Endothelial cell of umbilical vein (primary cell): ENCODE measurements around the gene PLXDC1. TPM values are rescaled to one million over a fixed set of nuclear protein-coding genes. Genes with fewer than 3 reads are reported as not detected.

Source experiments
- BruUV-seq: library from RNA; stranded (reverse); fragments of 400-500 nt; replicated peaks from 2 replicates; lab custom pipeline; 2021; lab: Mats Ljungman, UMichigan
- CTCF ChIA-PET: fragments of 300-600, 350-600 bp; sonication (Branson Sonifier 250); formaldehyde crosslinking; loops from one replicate; lab custom pipeline; 2021; ENCODE audit warnings: antibody characterized with exemption, inconsistent platforms; lab: Charles Lee
- POLR2A ChIA-PET: fragments of 300-600, 350-600 bp; sonication (Branson Sonifier 250); formaldehyde crosslinking; loops from one replicate; lab custom pipeline; 2021; ENCODE audit warnings: antibody characterized with exemption, inconsistent platforms; lab: Charles Lee
- DNase-seq: peaks from one replicate; pipeline ENCODE4 v3.0.0-alpha.2; 2011; ENCODE audit warnings: low read depth, low spot score
- FAIRE-seq: peaks from 2 replicates; lab custom pipeline; 2011; peaks lifted over from hg19 to GRCh38; lab: Jason Lieb, UNC
- H2AFZ ChIP-seq: 2 replicates; pipeline ENCODE4 v1.6.0; 2012; ENCODE audit warnings: low read depth, low read length, control low read depth, inconsistent platforms
- H3K27ac ChIP-seq: 2 replicates; pipeline ENCODE4 v1.5.1; 2011; ENCODE audit warnings: low read depth, mild to moderate bottlenecking, control low read depth, low read length, moderate library complexity; ENCODE audit not compliant: insufficient read depth
- H3K27me3 ChIP-seq, 2 experiments: 2 replicates each; pipeline versions ENCODE4 v1.6.0 to v1.6.1; 2011; ENCODE audit warnings: low read length in 2 of 2, mixed read lengths in 1 of 2; ENCODE audit not compliant: control insufficient read depth in 2 of 2, insufficient read depth in 2 of 2
- H3K36me3 ChIP-seq, 2 experiments: 2 replicates in 1 of 2; 3 replicates in 1 of 2; pipeline ENCODE4 v1.5.1; 2011; ENCODE audit warnings: low read length in 2 of 2, mild to moderate bottlenecking in 1 of 2, moderate library complexity in 1 of 2; ENCODE audit not compliant: control insufficient read depth in 2 of 2, insufficient read depth in 2 of 2; ENCODE audit errors: extremely low read depth in 1 of 2
- H3K4me1 ChIP-seq: 3 replicates; pipeline ENCODE4 v1.5.1; 2011; ENCODE audit warnings: mild to moderate bottlenecking, low read length; ENCODE audit not compliant: control insufficient read depth, insufficient read depth; ENCODE audit errors: extremely low read depth
- H3K4me2 ChIP-seq: 2 replicates; pipeline ENCODE4 v1.6.1; 2011; ENCODE audit warnings: low read length, control low read depth, mixed read lengths; ENCODE audit not compliant: insufficient read depth
- H3K4me3 ChIP-seq, 3 experiments: fragments of 200-600 bp in 1 of 3; sonication (generic), shearing (Covaris generic) in 1 of 3; replicated peaks in 1 of 3; 2 replicates each; pipeline ENCODE4 v1.5.1; 2011 to 2016; ENCODE audit warnings: control low read depth in 3 of 3, low read length in 3 of 3, mild to moderate bottlenecking in 2 of 3, inconsistent platforms in 1 of 3, low read depth in 1 of 3, moderate library complexity in 1 of 3; ENCODE audit not compliant: insufficient read depth in 1 of 3
- H3K79me2 ChIP-seq: 2 replicates; pipeline ENCODE4 v1.6.0; 2012; ENCODE audit warnings: low read length, inconsistent platforms; ENCODE audit not compliant: control insufficient read depth, insufficient read depth
- H3K9ac ChIP-seq: replicated peaks from 2 replicates; pipeline ENCODE3; 2011; ENCODE audit warnings: low read length, control low read depth; ENCODE audit not compliant: insufficient read depth; ENCODE audit errors: extremely low read depth
- H3K9me1 ChIP-seq: replicated peaks from 3 replicates; pipeline ENCODE4 v1.6.0; 2011; ENCODE audit warnings: mild to moderate bottlenecking, low read length; ENCODE audit not compliant: control insufficient read depth, insufficient read depth; ENCODE audit errors: extremely low read depth
- H3K9me3 ChIP-seq: replicated peaks from 2 replicates; pipeline ENCODE4 v1.5.1; 2012; ENCODE audit warnings: low read length, inconsistent platforms; ENCODE audit not compliant: control insufficient read depth, insufficient read depth
- H4K20me1 ChIP-seq: replicated peaks from 2 replicates; pipeline ENCODE3; 2011; ENCODE audit warnings: mild to moderate bottlenecking, low read length; ENCODE audit not compliant: control insufficient read depth, insufficient read depth; ENCODE audit errors: extremely low read depth
- EZH2 ChIP-seq: IDR thresholded peaks from 2 replicates; pipeline ENCODE4 v1.6.1; 2012; ENCODE audit warnings: borderline replicate concordance, low read depth, mild to moderate bottlenecking, moderate library complexity, low read length, inconsistent platforms; ENCODE audit not compliant: severe bottlenecking
- FOS ChIP-seq: IDR thresholded peaks from 2 replicates; pipeline ENCODE4 v1.6.1; 2011; ENCODE audit warnings: mild to moderate bottlenecking, low read length, moderate library complexity, borderline replicate concordance; ENCODE audit not compliant: insufficient read depth
- GATA2 ChIP-seq: IDR thresholded peaks from 2 replicates; pipeline ENCODE4 v1.7.0; 2011; ENCODE audit warnings: low read depth, mild to moderate bottlenecking, moderate library complexity, mixed read lengths, low read length; ENCODE audit not compliant: insufficient read length, insufficient read depth
- JUN ChIP-seq: IDR thresholded peaks from 2 replicates; pipeline ENCODE4 v1.6.1; 2011; ENCODE audit warnings: borderline replicate concordance, low read depth; ENCODE audit not compliant: insufficient read length, insufficient read depth
- MAX ChIP-seq: IDR thresholded peaks from 2 replicates; pipeline ENCODE4 v1.6.1; 2011; ENCODE audit not compliant: insufficient read depth, insufficient read length
- MYC ChIP-seq: IDR thresholded peaks from one replicate; pipeline ENCODE4 v1.6.1; 2011; ENCODE audit warnings: mild to moderate bottlenecking, low read depth, low read length
- POLR2A ChIP-seq: IDR thresholded peaks from 2 replicates; pipeline ENCODE4 v1.6.1; 2012; ENCODE audit warnings: low read depth, mild to moderate bottlenecking, control low read depth, low read length
- POLR2AphosphoS5 ChIP-seq: IDR thresholded peaks from 2 replicates; pipeline ENCODE4 v1.6.1; 2012; ENCODE audit warnings: low read depth, mild to moderate bottlenecking, control low read depth, low read length, moderate library complexity; ENCODE audit not compliant: insufficient read depth
- dilution Hi-C: fragments of 300-500 bp; cut with MboI; formaldehyde crosslinking; loops from one replicate; pipeline ENCODE4 v1.15.0; 2019; ENCODE audit warnings: low sequenced_read_pairs; ENCODE audit not compliant: extremely low pct_ligation_motif_present
- intact Hi-C: fragments of 100-400 bp; cut with micrococcal nuclease; formaldehyde crosslinking; loops from one replicate; pipeline ENCODE4 v1.10.0; 2022
- polyA plus RNA-seq, 4 experiments: library from polyadenylated mRNA; depleted of rRNA in 3 of 4; stranded (reverse) in 3 of 4; unstranded in 1 of 4; fragments of >200 nt; gene quantifications; 2 replicates each; pipeline versions ENCODE4 v1.2.1 to v1.2.3, GENCODE V29; 2011 to 2012; ENCODE audit warnings: missing spikeins in 1 of 4
- total RNA-seq: library from RNA; stranded (reverse); gene quantifications from 2 replicates; pipeline ENCODE4 v1.2.3, GENCODE V29; 2021
- TF ChIP-seq, protein P1 (sequence below), 2 donors: IDR thresholded peaks; 1 replicate in 1 of 2; 2 replicates in 1 of 2; pipeline ENCODE4 v1.5.1; 2011; ENCODE audit warnings: low read length in 2 of 2, mild to moderate bottlenecking in 2 of 2, moderate library complexity in 2 of 2, control low read depth in 1 of 2, inconsistent platforms in 1 of 2, low read depth in 1 of 2; ENCODE audit not compliant: insufficient read depth in 1 of 2; ENCODE audit errors: extremely low read depth in 1 of 2

Gene PLXDC1
- total and polyA plus RNA-seq, 2 donors (not counting 3 experiments of a cell fraction or from before 2014, with no cell fraction given) = 0.03 TPM; not detected in 1

DNA sequence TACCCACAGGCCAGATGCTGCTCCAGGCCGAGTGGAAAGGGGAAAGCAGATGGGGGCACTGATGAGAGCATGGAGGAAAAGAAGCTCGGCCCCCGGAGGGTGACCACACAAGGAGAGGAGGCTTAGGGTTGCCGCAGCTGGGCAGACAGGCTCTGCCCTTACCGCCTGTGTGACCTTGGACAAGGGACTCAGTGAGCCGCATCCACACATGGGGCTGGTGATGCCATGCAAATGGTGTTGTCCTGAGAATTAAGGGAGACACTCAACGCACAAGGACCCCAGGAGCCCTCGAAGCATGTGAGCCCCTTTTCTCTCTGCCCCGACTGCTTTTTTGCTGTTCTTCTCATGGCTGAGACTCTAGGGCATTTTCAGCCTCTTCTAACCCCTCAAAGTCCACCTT is 61.0 kb downstream of the PLXDC1 start:
- no peaks in the 10 kb centered on the region for H3K9me1 ChIP-seq
- CTCF ChIA-PET = interaction anchor here (1.5 kb wide), 1 partner anchor 8 kb away, joined by 4 read pairs; no protein-coding TSS in a partner anchor
- H3K79me2 ChIP-seq = no peaks in the 10 kb centered on the region
- no peak overlapping the region for H3K4me2 ChIP-seq
- no peaks in the 10 kb centered on the region for H4K20me1 ChIP-seq
- no peak for DNase-seq
- no peak overlapping the region for H3K4me3 ChIP-seq
- no peaks in the 10 kb centered on the region for H3K36me3 ChIP-seq
- no peaks in the 10 kb centered on the region for H3K4me1 ChIP-seq
- dilution Hi-C loops = no loop called here
- intact Hi-C loops = no loop called here
- H3K9ac ChIP-seq = no peak overlapping the region
- TF ChIP-seq FOS (no peak), GATA2 (no peak), EZH2 (no peak), MAX (no peak), MYC (no peak), POLR2AphosphoS5 (no peak), POLR2A (no peak), JUN (no peak)
- TF ChIP-seq, protein P1, sequence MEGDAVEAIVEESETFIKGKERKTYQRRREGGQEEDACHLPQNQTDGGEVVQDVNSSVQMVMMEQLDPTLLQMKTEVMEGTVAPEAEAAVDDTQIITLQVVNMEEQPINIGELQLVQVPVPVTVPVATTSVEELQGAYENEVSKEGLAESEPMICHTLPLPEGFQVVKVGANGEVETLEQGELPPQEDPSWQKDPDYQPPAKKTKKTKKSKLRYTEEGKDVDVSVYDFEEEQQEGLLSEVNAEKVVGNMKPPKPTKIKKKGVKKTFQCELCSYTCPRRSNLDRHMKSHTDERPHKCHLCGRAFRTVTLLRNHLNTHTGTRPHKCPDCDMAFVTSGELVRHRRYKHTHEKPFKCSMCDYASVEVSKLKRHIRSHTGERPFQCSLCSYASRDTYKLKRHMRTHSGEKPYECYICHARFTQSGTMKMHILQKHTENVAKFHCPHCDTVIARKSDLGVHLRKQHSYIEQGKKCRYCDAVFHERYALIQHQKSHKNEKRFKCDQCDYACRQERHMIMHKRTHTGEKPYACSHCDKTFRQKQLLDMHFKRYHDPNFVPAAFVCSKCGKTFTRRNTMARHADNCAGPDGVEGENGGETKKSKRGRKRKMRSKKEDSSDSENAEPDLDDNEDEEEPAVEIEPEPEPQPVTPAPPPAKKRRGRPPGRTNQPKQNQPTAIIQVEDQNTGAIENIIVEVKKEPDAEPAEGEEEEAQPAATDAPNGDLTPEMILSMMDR (IDR thresholded peaks at IDR 0.05; ENCODE audit: extremely low read depth in 1 of 2, insufficient read depth in 1 of 2, low read depth in 1 of 2, low read length in 2 of 2) = no peak
- no peak overlapping the region for H2AFZ ChIP-seq
- FAIRE-seq = no peak
- H3K27ac ChIP-seq = no peak overlapping the region
- H3K27me3 ChIP-seq = no peaks in the 10 kb centered on the region
- POLR2A ChIA-PET = no interaction called here
- no TSS peak for BruUV-seq
- H3K9me3 ChIP-seq = no peaks in the 10 kb centered on the region
